ENCODE measurements around the gene MGAT4B.
"Not testable (repeated sequence)": the region's sequence is repeated elsewhere in the genome, so short reads cannot be mapped to it uniquely, and the experiment has no call there.

The MGAT4B gene

GRCh38 chr5:179795049-179795862 lies 11.4 kb downstream of the MGAT4B start:
- DNase-seq (ENCODE audit: low read depth, low spot score): no peak

GRCh38 chr5:179794575-179794974 lies 12.1 kb downstream of the MGAT4B start:
- DNase-seq (ENCODE audit: low read depth, low spot score): no peak

GRCh38 chr5:179794171-179794570 lies 12.5 kb downstream of the MGAT4B start:
- no peak for DNase-seq (ENCODE audit: low read depth, low spot score)

GRCh38 chr5:179793468-179794139 lies 13.1 kb downstream of the MGAT4B start, which contains the start of gene LTC4S:
LTC4S (plus strand) TSS chr5:179793986; CDS start chr5:179794081, 95 bp downstream.
- DNase-seq (ENCODE audit: low read depth, low spot score): no peak

- DNase-seq (ENCODE audit: low read depth, low spot score): no peak
These were observed 13.8 kb downstream of the MGAT4B start for GRCh38 chr5:179792612-179793467.

- DNase-seq (ENCODE audit: low read depth, low spot score): no peak
These were observed 14.6 kb downstream of the MGAT4B start for GRCh38 chr5:179791881-179792611.

- DNase-seq (ENCODE audit: low read depth, low spot score): not testable (repeated sequence)
These were observed 17.4 kb downstream of the MGAT4B start for GRCh38 chr5:179789278-179789677.

GRCh38 chr5:179788193-179788854 lies 18.3 kb downstream of the MGAT4B start:
- DNase-seq (ENCODE audit: low read depth, low spot score): no peak

- no peak for DNase-seq (ENCODE audit: low read depth, low spot score)
These were observed 19.8 kb downstream of the MGAT4B start for GRCh38 chr5:179786861-179787260.

GRCh38 chr5:179783128-179783527 lies 23.5 kb downstream of the MGAT4B start:
- no peak for DNase-seq (ENCODE audit: low read depth, low spot score)

- no peak for DNase-seq (ENCODE audit: low read depth, low spot score)
These were observed 24.8 kb downstream of the MGAT4B start for GRCh38 chr5:179781846-179782245.

- DNase-seq (ENCODE audit: low read depth, low spot score): no peak
These were observed 26.3 kb downstream of the MGAT4B start for GRCh38 chr5:179780362-179780761.

GRCh38 chr5:179779826-179780225 lies 26.8 kb downstream of the MGAT4B start:
- DNase-seq (ENCODE audit: low read depth, low spot score): no peak

- DNase-seq (ENCODE audit: low read depth, low spot score): no peak
These were observed 28.1 kb downstream of the MGAT4B start for GRCh38 chr5:179778591-179778990.

- no peak for DNase-seq (ENCODE audit: low read depth, low spot score)
These were observed 28.8 kb downstream of the MGAT4B start for GRCh38 chr5:179777909-179778308.

- DNase-seq (ENCODE audit: low read depth, low spot score): no peak
These were observed 29.2 kb downstream of the MGAT4B start for GRCh38 chr5:179777456-179777855.

- no peak for DNase-seq (ENCODE audit: low read depth, low spot score)
These were observed 30.2 kb downstream of the MGAT4B start for GRCh38 chr5:179776411-179776938.

- no peak for DNase-seq (ENCODE audit: low read depth, low spot score)
These were observed 32.2 kb downstream of the MGAT4B start for GRCh38 chr5:179774442-179774841.

- no peak for DNase-seq (ENCODE audit: low read depth, low spot score)
These were observed 33.0 kb downstream of the MGAT4B start for GRCh38 chr5:179773686-179774040.

GRCh38 chr5:179772351-179772750 lies 34.3 kb downstream of the MGAT4B start:
- DNase-seq (ENCODE audit: low read depth, low spot score): no peak

Data from smooth muscle cell of the brain vasculature (primary cell).